ENCODE results near the gene EGFR.

DNA sequence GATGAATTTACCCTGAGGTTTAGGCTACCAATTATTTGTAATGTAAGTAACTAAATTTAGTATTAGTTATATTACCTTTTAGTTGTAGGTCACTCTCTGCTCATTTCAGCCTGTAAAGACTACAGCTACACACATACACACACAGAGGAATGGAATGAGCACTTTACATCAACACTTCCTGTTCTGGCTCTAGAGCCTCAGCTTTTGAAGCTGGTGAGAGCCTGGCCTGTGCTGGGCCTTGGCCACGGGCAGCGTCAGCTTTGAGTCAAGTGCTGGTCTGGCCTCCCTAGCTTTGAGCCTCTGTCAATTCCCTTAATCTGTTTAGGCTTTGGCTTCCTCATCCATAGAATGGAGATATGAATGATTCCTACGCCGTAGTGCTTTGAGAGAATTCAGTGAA is 141.7 kb downstream of the EGFR start:
- no peak for TF ChIP-seq POLR2A (IDR thresholded peaks at IDR 0.05)
- TF ChIP-seq, protein P1, sequence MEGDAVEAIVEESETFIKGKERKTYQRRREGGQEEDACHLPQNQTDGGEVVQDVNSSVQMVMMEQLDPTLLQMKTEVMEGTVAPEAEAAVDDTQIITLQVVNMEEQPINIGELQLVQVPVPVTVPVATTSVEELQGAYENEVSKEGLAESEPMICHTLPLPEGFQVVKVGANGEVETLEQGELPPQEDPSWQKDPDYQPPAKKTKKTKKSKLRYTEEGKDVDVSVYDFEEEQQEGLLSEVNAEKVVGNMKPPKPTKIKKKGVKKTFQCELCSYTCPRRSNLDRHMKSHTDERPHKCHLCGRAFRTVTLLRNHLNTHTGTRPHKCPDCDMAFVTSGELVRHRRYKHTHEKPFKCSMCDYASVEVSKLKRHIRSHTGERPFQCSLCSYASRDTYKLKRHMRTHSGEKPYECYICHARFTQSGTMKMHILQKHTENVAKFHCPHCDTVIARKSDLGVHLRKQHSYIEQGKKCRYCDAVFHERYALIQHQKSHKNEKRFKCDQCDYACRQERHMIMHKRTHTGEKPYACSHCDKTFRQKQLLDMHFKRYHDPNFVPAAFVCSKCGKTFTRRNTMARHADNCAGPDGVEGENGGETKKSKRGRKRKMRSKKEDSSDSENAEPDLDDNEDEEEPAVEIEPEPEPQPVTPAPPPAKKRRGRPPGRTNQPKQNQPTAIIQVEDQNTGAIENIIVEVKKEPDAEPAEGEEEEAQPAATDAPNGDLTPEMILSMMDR (IDR thresholded peaks at IDR 0.05) = no peak

Data from heart left ventricle (tissue), 13 donors.